K562 (cell line): ENCODE results near the gene ARL4D. TPM values are rescaled to one million over a fixed set of nuclear protein-coding genes. Genes with fewer than 3 reads are reported as not detected.

Experiments
- ATAC-seq: fragments of 200-7000 bp; cut with Tn5 transposase; 3 replicates; pipeline ENCODE4 v1.9.1; 2020; ENCODE audit warnings: moderate library complexity
- BruUV-seq: library from RNA; stranded (reverse); fragments of 400-500 nt; replicated peaks from 2 replicates; lab custom pipeline; 2021; lab: Mats Ljungman, UMichigan
- CTCF ChIA-PET: fragments of 300-600 bp; formaldehyde crosslinking; extraction: SDS; loops from one replicate; lab custom pipeline; 2021; ENCODE audit warnings: low intra/inter-chr PET ratio; lab: Yijun Ruan, JAX
- POLR2A ChIA-PET: fragments of 300-600, 350-650 bp; sonication (Branson Sonifier 250); formaldehyde crosslinking; extraction: SDS; loops from one replicate; lab custom pipeline; 2021; ENCODE audit warnings: antibody characterized with exemption, inconsistent platforms; lab: Yijun Ruan, JAX
- DNase-seq, 4 experiments: peaks; one replicate each; pipeline versions ENCODE4 v3.0.0 to v3.0.0-alpha.2; 2011 to 2018; ENCODE audit warnings: low spot score in 3 of 4, mixed read lengths in 3 of 4; ENCODE audit errors: extremely low read depth in 1 of 4
- FAIRE-seq: peaks from 2 replicates; lab custom pipeline; 2011; peaks lifted over from hg19 to GRCh38; lab: Jason Lieb, UNC
- H2AFZ ChIP-seq: 2 replicates; pipeline ENCODE4 v1.6.0; 2011; ENCODE audit warnings: low read depth, low read length, control low read depth, inconsistent platforms
- H3K27ac ChIP-seq: fragments of 200-600 bp; 3 replicates; pipeline ENCODE4 v1.8.0; 2011; ENCODE audit warnings: low read depth, mild to moderate bottlenecking, control low read depth, inconsistent platforms, low read length, moderate library complexity, mixed read lengths; ENCODE audit errors: extremely low read depth
- H3K27me3 ChIP-seq, 2 experiments: fragments of 300-600 bp in 1 of 2; 2 replicates in 1 of 2; 3 replicates in 1 of 2; pipeline versions ENCODE4 v1.6.0 to v1.8.0; 2011; ENCODE audit warnings: inconsistent platforms in 2 of 2, low read length in 2 of 2, mild to moderate bottlenecking in 1 of 2, mixed read lengths in 1 of 2, moderate library complexity in 1 of 2; ENCODE audit not compliant: control insufficient read depth in 2 of 2, insufficient read depth in 2 of 2
- H3K36me3 ChIP-seq: fragments of 300-600 bp; 3 replicates; pipeline ENCODE4 v1.8.0; 2011; ENCODE audit warnings: mild to moderate bottlenecking, low read length, inconsistent platforms; ENCODE audit not compliant: control insufficient read depth, insufficient read depth
- H3K4me1 ChIP-seq, 2 experiments: fragments of 200-600 bp in 1 of 2; replicated peaks in 1 of 2; 2 replicates in 1 of 2; 3 replicates in 1 of 2; pipeline versions ENCODE4 v1.5.1 to v1.8.0; 2011; ENCODE audit warnings: inconsistent platforms in 2 of 2, low read length in 2 of 2, mild to moderate bottlenecking in 1 of 2, mixed read lengths in 1 of 2, moderate library complexity in 1 of 2; ENCODE audit not compliant: control insufficient read depth in 2 of 2, insufficient read depth in 2 of 2
- H3K4me2 ChIP-seq: 2 replicates; pipeline ENCODE4 v1.6.1; 2011; ENCODE audit warnings: low read length, control low read depth, inconsistent platforms, mixed read lengths; ENCODE audit not compliant: insufficient read depth
- H3K4me3 ChIP-seq: fragments of 200-600 bp; sonication (generic), shearing (Covaris generic); 2 replicates; pipeline ENCODE4 v1.5.1; 2016; ENCODE audit warnings: control low read depth, inconsistent platforms
- H3K79me2 ChIP-seq: fragments of 200-600 bp; 3 replicates; pipeline ENCODE4 v1.8.0; 2011; ENCODE audit warnings: low read length, inconsistent platforms; ENCODE audit not compliant: control insufficient read depth, insufficient read depth
- H3K9ac ChIP-seq, 2 experiments: 2 replicates each; pipeline versions ENCODE4 v1.6.0 to v1.6.1; 2011; ENCODE audit warnings: low read depth in 2 of 2, low read length in 2 of 2, control low read depth in 1 of 2, inconsistent platforms in 1 of 2, mild to moderate bottlenecking in 1 of 2, mixed read lengths in 1 of 2; ENCODE audit not compliant: insufficient read depth in 1 of 2
- H3K9me1 ChIP-seq: one replicate; pipeline ENCODE4 v1.6.0; 2011; ENCODE audit warnings: inconsistent platforms, mild to moderate bottlenecking, low read length, moderate library complexity; ENCODE audit not compliant: control insufficient read depth, insufficient read depth
- H3K9me3 ChIP-seq: replicated peaks from 2 replicates; pipeline ENCODE4 v1.5.1; 2011; ENCODE audit warnings: low read depth, low read length, inconsistent platforms; ENCODE audit not compliant: control insufficient read depth, insufficient read depth
- H4K20me1 ChIP-seq: replicated peaks from 2 replicates; pipeline ENCODE4 v1.6.1; 2011; ENCODE audit warnings: low read length, inconsistent platforms, mixed read lengths; ENCODE audit not compliant: control insufficient read depth, insufficient read depth
- CAMTA2 ChIP-seq: fragments of 250-450 bp; sonication (Bioruptor Pico); conservative IDR thresholded peaks from 2 replicates; pipeline ENCODE4 v1.5.1; 2022
- CBX1 ChIP-seq: sonication (generic); IDR thresholded peaks from 2 replicates; pipeline ENCODE4 v1.6.1; 2016; ENCODE audit warnings: antibody characterized with exemption, low read depth, mild to moderate bottlenecking
- CBX3 ChIP-seq, 2 experiments: IDR thresholded peaks; 1 replicate in 1 of 2; 2 replicates in 1 of 2; pipeline ENCODE4 v1.6.1; 2012; ENCODE audit warnings: inconsistent platforms in 2 of 2, low read length in 2 of 2, borderline replicate concordance in 1 of 2, control low read depth in 1 of 2
- CBX5 ChIP-seq: IDR thresholded peaks from 2 replicates; pipeline ENCODE4 v1.6.1; 2014; ENCODE audit warnings: low read depth, borderline replicate concordance
- TRIM28 ChIP-seq: fragments of 450-650 bp; IDR thresholded peaks from 2 replicates; pipeline ENCODE4 v1.6.1; 2017
- ZNF175 ChIP-seq: fragments of 200-800 bp; sonication (Bioruptor generic); IDR thresholded peaks from 2 replicates; pipeline ENCODE4 v1.6.1; 2016; ENCODE audit warnings: low read depth, mild to moderate bottlenecking, missing genetic modification characterization, missing compliant biosample characterization
- ZNF280A ChIP-seq: fragments of 450-650 bp; IDR thresholded peaks from 2 replicates; pipeline ENCODE4 v1.6.1; 2018; ENCODE audit warnings: mild to moderate bottlenecking, low read depth; ENCODE audit not compliant: partially characterized antibody
- ZSCAN29 ChIP-seq: fragments of 450-650 bp; IDR thresholded peaks from 2 replicates; pipeline ENCODE4 v1.6.1; 2017
- WGBS: fragments of 100-300 bp; shearing (Covaris generic); methylation state at CpG from one replicate; pipeline ENCODE4 v1.1.6; 2016; ENCODE audit warnings: low coverage, mixed read lengths; ENCODE audit not compliant: insufficient coverage; ENCODE audit errors: missing lambda C conversion rate; 5-methylcytosine and 5-hydroxymethylcytosine counted together
- in situ Hi-C: fragments of 300-500 bp; cut with MboI; formaldehyde crosslinking; loops from 4 replicates; pipeline ENCODE4 v1.15.0; 2018; ENCODE audit warnings: inconsistent platforms, mixed read lengths
- intact Hi-C: fragments of 100-400 bp; cut with micrococcal nuclease; formaldehyde crosslinking; loops from 2 replicates; pipeline ENCODE4 v1.14.2; 2022
- polyA plus RNA-seq, 8 experiments: library from polyadenylated mRNA; depleted of rRNA in 4 of 8; stranded (reverse) in 5 of 8; unstranded in 3 of 8; fragments of >200 nt; fragmentation: Nextera tagmentation in 2 of 8; fragmentation: Illumina TruSeq in 1 of 8; extraction: Ambion mirVana in 2 of 8; extraction: Trizol in 1 of 8; gene quantifications; 2 replicates each; pipeline versions ENCODE4 v1.2.1 to v1.2.3, GENCODE V29; 2011 to 2014; ENCODE audit warnings: inconsistent platforms in 1 of 8, missing spikeins in 1 of 8
- total RNA-seq, 7 experiments: library from RNA; depleted of rRNA in 6 of 7; stranded (reverse); fragments of >200 nt in 6 of 7; fragmentation: Illumina TruSeq in 2 of 7; extraction: Trizol in 2 of 7; gene quantifications; 2 replicates each; pipeline versions ENCODE4 v1.2.1 to v1.2.3, GENCODE V29; 2011 to 2021; ENCODE audit warnings: low replicate concordance in 1 of 7

The ARL4D gene
- total and polyA plus RNA-seq, 9 of the 15 experiments (the other 6 are each of a cell fraction or from before 2014, with no cell fraction given), result 0.07 to 0.53 (median 0.28) TPM; not detected in 1

GRCh38 chr17:43380307-43380706 is 18.5 kb upstream of the ARL4D start:
- no peaks in the 10 kb centered on the region for H4K20me1 ChIP-seq
- in situ Hi-C loops, result no loop called here
- no peaks in the 10 kb centered on the region for H3K36me3 ChIP-seq
- peaks cover 5% of the 10 kb centered on the region; the same call in 1 of the 2 replicates for H3K9me3 ChIP-seq
- no peak overlapping the region for H3K27ac ChIP-seq
- no peaks in the 10 kb centered on the region for H3K79me2 ChIP-seq
- H3K27me3 ChIP-seq, result no peaks in the 10 kb centered on the region
- CTCF ChIA-PET, result no interaction called here
- H3K4me2 ChIP-seq, result no peak overlapping the region
- intact Hi-C loops, result no loop called here
- TF ChIP-seq CBX5, result peak; percentile 92
- no peak for TF ChIP-seq ZNF175 (CRISPR knock-in tag)
- peak; percentile 81 for TF ChIP-seq TRIM28
- no peak for TF ChIP-seq CAMTA2 (CRISPR knock-in tag)
- no peak for TF ChIP-seq ZSCAN29
- TF ChIP-seq CBX1, result peak; percentile 92
- TF ChIP-seq CBX3 (IDR thresholded peaks at IDR 0.05; ENCODE audit: borderline replicate concordance in 1 of 2, low read length in 2 of 2), result peak in 1 of 2 experiments; percentile 83; a peak in 2 of 3 replicates
- peak; percentile 75 for TF ChIP-seq ZNF280A
- TF ChIP-seq, all 486 proteins: peak for 5
- DNase-seq (no peak), ATAC-seq (no peak), FAIRE-seq (no peak)
- no peak overlapping the region for H2AFZ ChIP-seq
- H3K4me3 ChIP-seq, result no peak overlapping the region
- POLR2A ChIA-PET, result interaction anchor here (1.2 kb wide), 1 partner anchor 12 kb away, joined by 8 read pairs; no protein-coding TSS in a partner anchor
- 4% methylated on average over 5 of the region's 5 CpGs for WGBS
- BruUV-seq, result no TSS peak
- H3K4me1 ChIP-seq, result peaks cover 0 to 3% of the 10 kb centered on the region in 2 experiments; a peak in 2 of 5 replicates
- no peaks in the 10 kb centered on the region for H3K9me1 ChIP-seq
- H3K9ac ChIP-seq, result no peak overlapping the region
